Peyer's patch (tissue), 4 donors: ENCODE data around the gene GPC5. TPM values are rescaled to one million over a fixed set of nuclear protein-coding genes. Genes with fewer than 3 reads are reported as not detected.
"Not testable (repeated sequence)": the region's sequence is repeated elsewhere in the genome, so short reads cannot be mapped to it uniquely, and the experiment has no call there.

Experiments
- DNase-seq, 3 donors: peaks; one replicate each; pipeline ENCODE4 v3.0.0-alpha.2; 2017 to 2019
- H3K27ac ChIP-seq, 4 donors: fragments of 200-600 bp; sonication (generic); one replicate each; pipeline ENCODE4 v1.5.1; 2016 to 2019
- H3K27me3 ChIP-seq, 2 donors: fragments of 200-600 bp; sonication (generic); one replicate each; pipeline ENCODE4 v1.5.1; 2019
- H3K36me3 ChIP-seq, 3 donors: fragments of 200-600 bp; sonication (generic); one replicate each; pipeline ENCODE4 v1.5.1; 2016 to 2019
- H3K4me1 ChIP-seq, 4 donors: fragments of 200-600 bp; sonication (generic); one replicate each; pipeline ENCODE4 v1.5.1; 2016 to 2019
- H3K4me3 ChIP-seq, 4 donors: fragments of 200-600 bp; sonication (generic); 1 replicate in 3 of 4; 2 replicates in 1 of 4; pipeline ENCODE4 v1.5.1; 2016 to 2019; ENCODE audit warnings: mild to moderate bottlenecking in 1 of 4
- H3K9me3 ChIP-seq, 4 donors: fragments of 200-600 bp; sonication (generic); one replicate each; pipeline ENCODE4 v1.5.1; 2016 to 2019; ENCODE audit warnings: mild to moderate bottlenecking in 1 of 4
- CTCF ChIP-seq, 6 experiments: fragments of 450-650 bp in 4 of 6; fragments of 200-600 bp in 2 of 6; sonication (generic) in 1 of 6; IDR thresholded peaks; one replicate each; pipeline ENCODE4 v1.5.1; 2017 to 2019; ENCODE audit warnings: antibody characterized with exemption in 6 of 6, mild to moderate bottlenecking in 3 of 6, moderate library complexity in 1 of 6
- POLR2A ChIP-seq, 2 donors: fragments of 450-650 bp; IDR thresholded peaks; one replicate each; pipeline ENCODE4 v1.5.1; 2017; ENCODE audit warnings: antibody characterized with exemption in 2 of 2, mild to moderate bottlenecking in 2 of 2, moderate library complexity in 2 of 2
- total RNA-seq, 4 donors: library from RNA; depleted of rRNA; stranded (reverse); fragments of >200 nt; gene quantifications; one replicate each; pipeline ENCODE4 v1.1.0, GENCODE V29; 2016

The GPC5 gene
- total RNA-seq, 4 donors from 2014 or later, result 4.1 TPM; not detected in 3

GRCh38 chr13:92873029-92873428, 1474.6 kb downstream of the GPC5 start:
- Histone ChIP-seq H3K4me3 (no peak overlapping the region), H3K27ac (no peak overlapping the region), H3K36me3 (no peaks in the 10 kb centered on the region), H3K4me1 (no peaks in the 10 kb centered on the region), H3K9me3 (no peaks in the 10 kb centered on the region), H3K27me3 (no peaks in the 10 kb centered on the region)
- TF ChIP-seq POLR2A (IDR thresholded peaks at IDR 0.05), result no peak
- TF ChIP-seq CTCF (IDR thresholded peaks at IDR 0.05), result no peak
- no peak for DNase-seq

- Histone ChIP-seq H3K4me3 (no peak overlapping the region), H3K4me1 (no peaks in the 10 kb centered on the region), H3K27ac (no peak overlapping the region), H3K9me3 (no peaks in the 10 kb centered on the region), H3K36me3 (no peaks in the 10 kb centered on the region), H3K27me3 (no peaks in the 10 kb centered on the region)
- TF ChIP-seq POLR2A (IDR thresholded peaks at IDR 0.05), result no peak
- TF ChIP-seq CTCF (IDR thresholded peaks at IDR 0.05), result no peak
- no peak for DNase-seq
Observed at GRCh38 chr13:92886535-92887077, 1488.2 kb downstream of the GPC5 start.

- Histone ChIP-seq H3K4me1 (no peaks in the 10 kb centered on the region), H3K9me3 (no peaks in the 10 kb centered on the region), H3K4me3 (no peak overlapping the region), H3K27me3 (no peaks in the 10 kb centered on the region), H3K36me3 (no peaks in the 10 kb centered on the region), H3K27ac (no peak overlapping the region)
- TF ChIP-seq POLR2A (IDR thresholded peaks at IDR 0.05) (no peak), CTCF (IDR thresholded peaks at IDR 0.05) (no peak)
- no peak for DNase-seq
Observed at GRCh38 chr13:92894447-92894846, 1496.0 kb downstream of the GPC5 start.

- Histone ChIP-seq H3K4me1 (no peaks in the 10 kb centered on the region), H3K36me3 (no peaks in the 10 kb centered on the region), H3K9me3 (no peaks in the 10 kb centered on the region), H3K27ac (no peak overlapping the region), H3K27me3 (no peaks in the 10 kb centered on the region), H3K4me3 (no peak overlapping the region)
- TF ChIP-seq CTCF (IDR thresholded peaks at IDR 0.05) (no peak), POLR2A (IDR thresholded peaks at IDR 0.05) (no peak)
- DNase-seq, result no peak
Observed at GRCh38 chr13:92896842-92897241, 1498.4 kb downstream of the GPC5 start.

- not testable (repeated sequence) for H3K27me3 ChIP-seq, H3K9me3 ChIP-seq, DNase-seq, H3K4me1 ChIP-seq, H3K4me3 ChIP-seq, H3K36me3 ChIP-seq, H3K27ac ChIP-seq
Observed at GRCh38 chr13:92898946-92899345, 1500.5 kb downstream of the GPC5 start.

- Histone ChIP-seq H3K4me1 (no peaks in the 10 kb centered on the region), H3K36me3 (no peaks in the 10 kb centered on the region), H3K27ac (no peak overlapping the region), H3K9me3 (no peaks in the 10 kb centered on the region), H3K27me3 (no peaks in the 10 kb centered on the region), H3K4me3 (no peak overlapping the region)
- no peak for TF ChIP-seq CTCF (IDR thresholded peaks at IDR 0.05)
- no peak for TF ChIP-seq POLR2A (IDR thresholded peaks at IDR 0.05)
- no peak for DNase-seq
Observed at GRCh38 chr13:92900446-92900845, 1502.0 kb downstream of the GPC5 start.
